WTC11 (cell line): ENCODE data around the gene C22orf42.
"Not testable (repeated sequence)": the region's sequence is repeated elsewhere in the genome, so short reads cannot be mapped to it uniquely, and the experiment has no call there.

Source experiments
- CREM ChIP-seq: sonication (generic); formaldehyde crosslinking; IDR thresholded peaks from 2 replicates; pipeline ENCODE4 v1.8.1; 2022; ENCODE audit warnings: mild to moderate bottlenecking, missing genetic modification reagents, moderate library complexity
- CTCF ChIP-seq: fragments of 200-600 bp; IDR thresholded peaks from 2 replicates; pipeline ENCODE4 v1.8.0; 2022; ENCODE audit warnings: antibody characterized with exemption
- ESRRA ChIP-seq: sonication (generic); formaldehyde crosslinking; IDR thresholded peaks from 2 replicates; pipeline ENCODE4 v1.8.1; 2022; ENCODE audit warnings: mild to moderate bottlenecking, missing genetic modification reagents, borderline replicate concordance
- FOXP1 ChIP-seq: sonication (generic); formaldehyde crosslinking; IDR thresholded peaks from 2 replicates; pipeline ENCODE4 v1.8.0; 2022; ENCODE audit warnings: missing genetic modification reagents, mild to moderate bottlenecking, moderate library complexity, borderline replicate concordance
- JUN ChIP-seq: sonication (generic); formaldehyde crosslinking; IDR thresholded peaks from 2 replicates; pipeline ENCODE4 v1.8.0; 2023; ENCODE audit warnings: mild to moderate bottlenecking, missing genetic modification reagents
- MAX ChIP-seq: sonication (generic); formaldehyde crosslinking; IDR thresholded peaks from 2 replicates; pipeline ENCODE4 v1.8.0; 2022; ENCODE audit warnings: mild to moderate bottlenecking, missing genetic modification reagents
- PRRX2 ChIP-seq: fragments of 250-450 bp; sonication (Bioruptor Pico); IDR thresholded peaks from 2 replicates; pipeline ENCODE4 v1.8.0; 2021; ENCODE audit warnings: mild to moderate bottlenecking
- ZNF138 ChIP-seq: sonication (generic); formaldehyde crosslinking; conservative IDR thresholded peaks from 2 replicates; pipeline ENCODE4 v1.8.1; 2022; ENCODE audit warnings: mild to moderate bottlenecking, moderate library complexity, missing genetic modification reagents
- TF ChIP-seq, protein P1 (sequence below): sonication (generic); formaldehyde crosslinking; conservative IDR thresholded peaks from 2 replicates; pipeline ENCODE4 v1.8.1; 2023; ENCODE audit warnings: mild to moderate bottlenecking, low read depth, missing genetic modification reagents, moderate library complexity

- not testable (repeated sequence) for TF ChIP-seq ZNF138 (CRISPR knock-in tag); CREM; JUN; ESRRA (CRISPR knock-in tag); CTCF; MAX (CRISPR knock-in tag); FOXP1 (CRISPR knock-in tag); PRRX2
- TF ChIP-seq, protein P1, sequence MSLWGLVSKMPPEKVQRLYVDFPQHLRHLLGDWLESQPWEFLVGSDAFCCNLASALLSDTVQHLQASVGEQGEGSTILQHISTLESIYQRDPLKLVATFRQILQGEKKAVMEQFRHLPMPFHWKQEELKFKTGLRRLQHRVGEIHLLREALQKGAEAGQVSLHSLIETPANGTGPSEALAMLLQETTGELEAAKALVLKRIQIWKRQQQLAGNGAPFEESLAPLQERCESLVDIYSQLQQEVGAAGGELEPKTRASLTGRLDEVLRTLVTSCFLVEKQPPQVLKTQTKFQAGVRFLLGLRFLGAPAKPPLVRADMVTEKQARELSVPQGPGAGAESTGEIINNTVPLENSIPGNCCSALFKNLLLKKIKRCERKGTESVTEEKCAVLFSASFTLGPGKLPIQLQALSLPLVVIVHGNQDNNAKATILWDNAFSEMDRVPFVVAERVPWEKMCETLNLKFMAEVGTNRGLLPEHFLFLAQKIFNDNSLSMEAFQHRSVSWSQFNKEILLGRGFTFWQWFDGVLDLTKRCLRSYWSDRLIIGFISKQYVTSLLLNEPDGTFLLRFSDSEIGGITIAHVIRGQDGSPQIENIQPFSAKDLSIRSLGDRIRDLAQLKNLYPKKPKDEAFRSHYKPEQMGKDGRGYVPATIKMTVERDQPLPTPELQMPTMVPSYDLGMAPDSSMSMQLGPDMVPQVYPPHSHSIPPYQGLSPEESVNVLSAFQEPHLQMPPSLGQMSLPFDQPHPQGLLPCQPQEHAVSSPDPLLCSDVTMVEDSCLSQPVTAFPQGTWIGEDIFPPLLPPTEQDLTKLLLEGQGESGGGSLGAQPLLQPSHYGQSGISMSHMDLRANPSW (CRISPR knock-in tag): not testable (repeated sequence)
Observed at GRCh38 chr22:32154727-32155126, 4.4 kb downstream of the C22orf42 start.
